Keratinocyte (primary cell): ENCODE measurements around the gene FRA10AC1. TPM values are rescaled to one million over a fixed set of nuclear protein-coding genes. Genes with fewer than 3 reads are reported as not detected.

ENCODE experiments used
- DNase-seq: peaks from one replicate; pipeline ENCODE4 v3.0.0-alpha.2; 2011; ENCODE audit warnings: low read depth, missing footprints, low spot score
- FAIRE-seq: peaks from 2 replicates; lab custom pipeline; 2011; peaks lifted over from hg19 to GRCh38; lab: Jason Lieb, UNC
- H2AFZ ChIP-seq: 2 replicates; pipeline ENCODE4 v1.6.0; 2012; ENCODE audit warnings: low read length, control low read depth, inconsistent platforms; ENCODE audit not compliant: control insufficient read depth
- H3K27ac ChIP-seq: 2 replicates; pipeline ENCODE4 v1.5.1; 2011; ENCODE audit warnings: low read length; ENCODE audit not compliant: control insufficient read depth, insufficient read depth
- H3K27me3 ChIP-seq: 3 replicates; pipeline ENCODE4 v1.6.0; 2011; ENCODE audit warnings: low read length; ENCODE audit not compliant: control insufficient read depth, insufficient read depth; ENCODE audit errors: extremely low read depth
- H3K36me3 ChIP-seq, 2 experiments: 2 replicates in 1 of 2; 3 replicates in 1 of 2; pipeline ENCODE4 v1.5.1; 2011; ENCODE audit warnings: low read length in 2 of 2, mild to moderate bottlenecking in 1 of 2; ENCODE audit not compliant: control insufficient read depth in 2 of 2, insufficient read depth in 2 of 2; ENCODE audit errors: extremely low read depth in 1 of 2
- H3K4me1 ChIP-seq: 3 replicates; pipeline ENCODE4 v1.5.1; 2011; ENCODE audit warnings: low read length; ENCODE audit not compliant: control insufficient read depth, insufficient read depth; ENCODE audit errors: extremely low read depth
- H3K4me2 ChIP-seq: 3 replicates; pipeline ENCODE4 v1.6.0; 2011; ENCODE audit warnings: low read depth, low read length; ENCODE audit not compliant: control insufficient read depth, insufficient read depth; ENCODE audit errors: extremely low read depth
- H3K4me3 ChIP-seq, 3 experiments: fragments of 200-600 bp in 1 of 3; sonication (generic) in 1 of 3; 2 replicates in 2 of 3; 3 replicates in 1 of 3; pipeline ENCODE4 v1.5.1; 2011 to 2016; ENCODE audit warnings: low read length in 3 of 3, mild to moderate bottlenecking in 3 of 3, control low read depth in 2 of 3, inconsistent platforms in 1 of 3, low read depth in 1 of 3, mixed read lengths in 1 of 3, mixed run types in 1 of 3, moderate library complexity in 1 of 3; ENCODE audit not compliant: control insufficient read depth in 2 of 3, insufficient read depth in 2 of 3; ENCODE audit errors: extremely low read depth in 1 of 3
- H3K79me2 ChIP-seq: 2 replicates; pipeline ENCODE4 v1.6.0; 2012; ENCODE audit warnings: low read length; ENCODE audit not compliant: control insufficient read depth, insufficient read depth
- H3K9ac ChIP-seq: 3 replicates; pipeline ENCODE4 v1.6.0; 2011; ENCODE audit warnings: low read length; ENCODE audit not compliant: control insufficient read depth, insufficient read depth; ENCODE audit errors: extremely low read depth
- H3K9me1 ChIP-seq: 3 replicates; pipeline ENCODE4 v1.6.0; 2011; ENCODE audit warnings: low read length; ENCODE audit not compliant: control insufficient read depth, insufficient read depth; ENCODE audit errors: extremely low read depth
- H3K9me3 ChIP-seq: 2 replicates; pipeline ENCODE4 v1.5.1; 2012; ENCODE audit warnings: low read depth, low read length; ENCODE audit not compliant: control insufficient read depth
- H4K20me1 ChIP-seq: 3 replicates; pipeline ENCODE4 v1.6.0; 2011; ENCODE audit warnings: low read length; ENCODE audit not compliant: control insufficient read depth, insufficient read depth; ENCODE audit errors: extremely low read depth
- CTCF ChIP-seq, 3 experiments: IDR thresholded peaks in 1 of 3; conservative IDR thresholded peaks in 1 of 3; optimal IDR thresholded peaks in 1 of 3; 2 replicates in 2 of 3; 3 replicates in 1 of 3; pipeline versions ENCODE3 to v1.5.1; 2011; ENCODE audit warnings: low read length in 3 of 3, mild to moderate bottlenecking in 3 of 3, moderate library complexity in 2 of 3, control low read depth in 1 of 3, inconsistent platforms in 1 of 3; ENCODE audit not compliant: insufficient read depth in 2 of 3; ENCODE audit errors: extremely low read depth in 1 of 3
- EZH2 ChIP-seq: IDR thresholded peaks from one replicate; pipeline ENCODE4 v1.6.1; 2012; ENCODE audit warnings: inconsistent platforms, mild to moderate bottlenecking, low read length, moderate library complexity
- dilution Hi-C: fragments of 300-500 bp; cut with MboI; formaldehyde crosslinking; loops from one replicate; pipeline ENCODE4 v1.7.0; 2020; ENCODE audit warnings: low sequenced_read_pairs; ENCODE audit not compliant: extremely low pct_ligation_motif_present
- polyA plus RNA-seq, 5 experiments: library from polyadenylated mRNA; depleted of rRNA in 3 of 5; stranded (reverse) in 3 of 5; stranded (forward) in 1 of 5; unstranded in 1 of 5; fragments of >200 nt; gene quantifications; 1 replicate in 1 of 5; 2 replicates in 3 of 5; 3 replicates in 1 of 5; pipeline versions ENCODE4 v1.2.1 to v1.2.3, GENCODE V29; 2011 to 2012; ENCODE audit warnings: missing spikeins in 2 of 5, low read depth in 1 of 5, low replicate concordance in 1 of 5

FRA10AC1 gene
- polyA plus RNA-seq, 1 donor (not counting 4 experiments of a cell fraction or from before 2014, with no cell fraction given), result 12.8 TPM

GRCh38 chr10:93715345-93715744, 13.0 kb upstream of the FRA10AC1 start:
- FAIRE-seq (no peak), DNase-seq (no peak)
- H2AFZ ChIP-seq, result no peak overlapping the region
- H3K36me3 ChIP-seq, result no peaks in the 10 kb centered on the region
- H3K4me2 ChIP-seq, result no peak overlapping the region
- H3K9ac ChIP-seq, result no peak overlapping the region
- no peaks in the 10 kb centered on the region for H3K27me3 ChIP-seq
- no peak for TF ChIP-seq CTCF (optimal IDR thresholded peaks at IDR 0.05 in 1 of 3, IDR thresholded peaks at IDR 0.05 in 1 of 3, conservative IDR thresholded peaks at IDR 0.05 in 1 of 3; ENCODE audit: extremely low read depth in 1 of 3, insufficient read depth in 2 of 3, low read length in 3 of 3)
- no peak for TF ChIP-seq EZH2
- H3K27ac ChIP-seq, result no peak overlapping the region
- no peaks in the 10 kb centered on the region for H3K4me1 ChIP-seq
- dilution Hi-C loops, result no loop called here
- no peaks in the 10 kb centered on the region for H3K9me1 ChIP-seq
- H3K79me2 ChIP-seq, result no peaks in the 10 kb centered on the region
- no peaks in the 10 kb centered on the region for H3K9me3 ChIP-seq
- no peaks in the 10 kb centered on the region for H4K20me1 ChIP-seq
- H3K4me3 ChIP-seq, result no peak overlapping the region

GRCh38 chr10:93712593-93712992, 10.2 kb upstream of the FRA10AC1 start:
- Histone ChIP-seq H3K36me3 (no peaks in the 10 kb centered on the region), H4K20me1 (no peaks in the 10 kb centered on the region), H3K4me3 (no peak overlapping the region), H3K9ac (no peak overlapping the region), H3K27ac (no peak overlapping the region), H3K79me2 (no peaks in the 10 kb centered on the region), H3K9me3 (no peaks in the 10 kb centered on the region), H3K9me1 (no peaks in the 10 kb centered on the region), H2AFZ (no peak overlapping the region), H3K4me2 (no peak overlapping the region), H3K4me1 (no peaks in the 10 kb centered on the region), H3K27me3 (no peaks in the 10 kb centered on the region)
- FAIRE-seq, result no peak
- TF ChIP-seq CTCF (optimal IDR thresholded peaks at IDR 0.05 in 1 of 3, IDR thresholded peaks at IDR 0.05 in 1 of 3, conservative IDR thresholded peaks at IDR 0.05 in 1 of 3; ENCODE audit: extremely low read depth in 1 of 3, insufficient read depth in 2 of 3, low read length in 3 of 3) (no peak), EZH2 (no peak)
- DNase-seq, result no peak
- dilution Hi-C loops, result no loop called here
